BE2C (cell line): Measurements from ENCODE around the gene SEMA3D.

Experiments used
- DNase-seq: peaks from one replicate; pipeline ENCODE4 v3.0.0-alpha.2; 2020
- H3K27me3 ChIP-seq: fragments of 250-450 bp; sonication (Bioruptor Pico); 2 replicates; pipeline ENCODE4 v1.5.1; 2020; ENCODE audit warnings: mild to moderate bottlenecking
- H3K36me3 ChIP-seq: fragments of 250-450 bp; sonication (Bioruptor Pico); 2 replicates; pipeline ENCODE4 v1.5.1; 2020; ENCODE audit warnings: mild to moderate bottlenecking
- H3K4me1 ChIP-seq: fragments of 250-450 bp; sonication (Bioruptor Pico); 2 replicates; pipeline ENCODE4 v1.5.1; 2020
- H3K4me3 ChIP-seq: 2 replicates; pipeline ENCODE4 v1.5.1; 2011; ENCODE audit warnings: low read depth, low read length
- H3K9me3 ChIP-seq: fragments of 250-450 bp; sonication (Bioruptor Pico); 2 replicates; pipeline ENCODE4 v1.5.1; 2020
- CTCF ChIP-seq: IDR thresholded peaks from 2 replicates; pipeline ENCODE4 v1.5.1; 2012; ENCODE audit warnings: mild to moderate bottlenecking, low read depth, low read length

The SEMA3D gene

GRCh38 chr7:85119934-85120333, 66.9 kb downstream of the SEMA3D start:
- no peaks in the 10 kb centered on the region for H3K9me3 ChIP-seq
- H3K4me3 ChIP-seq: no peak overlapping the region
- H3K4me1 ChIP-seq: no peaks in the 10 kb centered on the region
- H3K27me3 ChIP-seq: no peaks in the 10 kb centered on the region
- no peak for TF ChIP-seq CTCF
- no peak for DNase-seq
- H3K36me3 ChIP-seq: no peaks in the 10 kb centered on the region

- DNase-seq: no peak
- Histone ChIP-seq H3K36me3 (no peaks in the 10 kb centered on the region), H3K4me3 (no peak overlapping the region), H3K9me3 (no peaks in the 10 kb centered on the region), H3K4me1 (no peaks in the 10 kb centered on the region; the same call in 1 of the 2 replicates), H3K27me3 (no peaks in the 10 kb centered on the region)
- no peak for TF ChIP-seq CTCF
Observed at GRCh38 chr7:85115862-85116261, 71.0 kb downstream of the SEMA3D start.

GRCh38 chr7:85115006-85115405, 71.8 kb downstream of the SEMA3D start:
- Histone ChIP-seq H3K27me3 (no peaks in the 10 kb centered on the region), H3K9me3 (no peaks in the 10 kb centered on the region), H3K36me3 (no peaks in the 10 kb centered on the region), H3K4me1 (no peaks in the 10 kb centered on the region; the same call in 1 of the 2 replicates), H3K4me3 (no peak overlapping the region)
- no peak for DNase-seq
- TF ChIP-seq CTCF: no peak

GRCh38 chr7:85114342-85114741, 72.5 kb downstream of the SEMA3D start:
- Histone ChIP-seq H3K9me3 (no peaks in the 10 kb centered on the region), H3K36me3 (no peaks in the 10 kb centered on the region), H3K4me1 (no peaks in the 10 kb centered on the region; the same call in 1 of the 2 replicates), H3K4me3 (no peak overlapping the region), H3K27me3 (no peaks in the 10 kb centered on the region)
- DNase-seq: no peak
- TF ChIP-seq CTCF: no peak

GRCh38 chr7:85111761-85112160, 75.1 kb downstream of the SEMA3D start:
- DNase-seq: no peak
- no peak for TF ChIP-seq CTCF
- H3K9me3 ChIP-seq: no peaks in the 10 kb centered on the region
- H3K27me3 ChIP-seq: no peaks in the 10 kb centered on the region
- peaks cover 4% of the 10 kb centered on the region for H3K4me1 ChIP-seq
- H3K36me3 ChIP-seq: no peaks in the 10 kb centered on the region
- no peak overlapping the region for H3K4me3 ChIP-seq

GRCh38 chr7:85106719-85107118, 80.1 kb downstream of the SEMA3D start:
- peak; percentile 60 for DNase-seq
- no peak overlapping the region for H3K4me3 ChIP-seq
- no peaks in the 10 kb centered on the region for H3K9me3 ChIP-seq
- no peaks in the 10 kb centered on the region for H3K27me3 ChIP-seq
- H3K4me1 ChIP-seq: peaks cover 29% of the 10 kb centered on the region
- no peak for TF ChIP-seq CTCF
- no peaks in the 10 kb centered on the region for H3K36me3 ChIP-seq
